ENCODE results near the gene NAGLU. TPM values are rescaled to one million over a fixed set of nuclear protein-coding genes. Genes with fewer than 3 reads are reported as not detected.

NAGLU gene
- total and polyA plus RNA-seq, 2 of the 13 experiments (the other 11 are each of a cell fraction or from before 2014, with no cell fraction given): 28.2 to 40.1 TPM

DNA sequence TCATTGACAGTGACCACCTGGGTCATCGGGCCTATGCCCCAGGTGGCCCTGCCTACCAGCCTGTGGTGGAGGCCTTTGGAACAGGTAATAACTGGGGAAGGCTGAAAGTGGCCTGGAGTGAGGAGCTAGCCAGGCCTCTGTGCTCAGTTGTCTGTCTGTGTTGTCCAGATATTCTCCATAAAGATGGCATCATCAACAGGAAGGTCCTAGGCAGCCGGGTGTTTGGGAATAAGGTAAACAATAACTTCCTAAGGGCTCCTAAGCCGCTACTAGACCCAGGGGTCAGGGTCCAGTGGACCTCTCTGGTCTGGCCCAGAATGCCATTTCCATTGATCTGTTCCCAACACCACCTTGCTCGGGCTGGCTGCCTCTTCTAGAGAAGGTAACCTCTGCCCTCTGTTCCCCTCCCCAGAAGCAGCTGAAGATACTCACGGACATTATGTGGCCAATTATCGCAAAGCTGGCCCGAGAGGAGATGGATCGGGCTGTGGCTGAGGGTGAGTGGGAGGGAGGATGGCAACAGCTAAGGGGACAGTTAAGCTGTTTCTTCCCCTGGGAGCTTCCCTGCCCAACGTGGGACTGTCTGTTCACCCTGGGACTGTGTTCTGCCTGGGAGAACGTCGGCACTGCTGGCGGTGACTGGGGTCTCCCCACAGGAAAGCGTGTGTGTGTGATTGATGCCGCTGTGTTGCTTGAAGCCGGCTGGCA lies 28.9 kb downstream of the NAGLU start (continued):
- TF ChIP-seq KDM6A (CRISPR knock-in tag; IDR thresholded peaks at IDR 0.05; ENCODE audit: low read depth): peak; percentile 73; the same call in 1 of the 2 replicates
- TF ChIP-seq ZNF264 (CRISPR knock-in tag; IDR thresholded peaks at IDR 0.05): peak; percentile 21; the same call in 1 of the 2 replicates
- peak; percentile 30; the same call in 1 of the 2 replicates for TF ChIP-seq THAP9 (CRISPR knock-in tag; IDR thresholded peaks at IDR 0.05; ENCODE audit: borderline replicate concordance)
- no peak for TF ChIP-seq LCORL (IDR thresholded peaks at IDR 0.05)
- peak; percentile 86 for TF ChIP-seq LCORL (CRISPR knock-in tag; IDR thresholded peaks at IDR 0.05)
- peak; percentile 81; the same call in 1 of the 2 replicates for TF ChIP-seq ETV5 (CRISPR knock-in tag; IDR thresholded peaks at IDR 0.05; ENCODE audit: borderline replicate concordance)
- TF ChIP-seq SOX6 (IDR thresholded peaks at IDR 0.05): no peak
- peak; percentile 88 for TF ChIP-seq SOX6 (CRISPR knock-in tag; IDR thresholded peaks at IDR 0.05)
- peak; percentile 93 for TF ChIP-seq SALL1 (CRISPR knock-in tag; IDR thresholded peaks at IDR 0.05)
- peak; percentile 74 for TF ChIP-seq SAP130 (CRISPR knock-in tag; IDR thresholded peaks at IDR 0.05; ENCODE audit: low read depth)
- peak; percentile 86 for TF ChIP-seq RARA (CRISPR knock-in tag; IDR thresholded peaks at IDR 0.05)
- TF ChIP-seq, protein P1, sequence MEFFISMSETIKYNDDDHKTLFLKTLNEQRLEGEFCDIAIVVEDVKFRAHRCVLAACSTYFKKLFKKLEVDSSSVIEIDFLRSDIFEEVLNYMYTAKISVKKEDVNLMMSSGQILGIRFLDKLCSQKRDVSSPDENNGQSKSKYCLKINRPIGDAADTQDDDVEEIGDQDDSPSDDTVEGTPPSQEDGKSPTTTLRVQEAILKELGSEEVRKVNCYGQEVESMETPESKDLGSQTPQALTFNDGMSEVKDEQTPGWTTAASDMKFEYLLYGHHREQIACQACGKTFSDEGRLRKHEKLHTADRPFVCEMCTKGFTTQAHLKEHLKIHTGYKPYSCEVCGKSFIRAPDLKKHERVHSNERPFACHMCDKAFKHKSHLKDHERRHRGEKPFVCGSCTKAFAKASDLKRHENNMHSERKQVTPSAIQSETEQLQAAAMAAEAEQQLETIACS (CRISPR knock-in tag; IDR thresholded peaks at IDR 0.05): peak; percentile 61; the same call in 1 of the 2 replicates
- peak; percentile 60 for TF ChIP-seq TARDBP (CRISPR knock-in tag; IDR thresholded peaks at IDR 0.05)
- 0 out of 2 replicates have a peak, but pooled peaks have one; percentile 74 for TF ChIP-seq ZNF670 (CRISPR knock-in tag; IDR thresholded peaks at IDR 0.05; ENCODE audit: borderline replicate concordance)
- TF ChIP-seq ZFP1 (CRISPR knock-in tag; IDR thresholded peaks at IDR 0.05): peak; percentile 59; the same call in 1 of the 2 replicates
- TF ChIP-seq ZMYM4 (CRISPR knock-in tag; IDR thresholded peaks at IDR 0.05): 0 out of 2 replicates have a peak, but pooled peaks have one; percentile 22
- TF ChIP-seq CEBPG (CRISPR knock-in tag; IDR thresholded peaks at IDR 0.05): peak; percentile 27; the same call in 1 of the 2 replicates
- TF ChIP-seq, protein P2, sequence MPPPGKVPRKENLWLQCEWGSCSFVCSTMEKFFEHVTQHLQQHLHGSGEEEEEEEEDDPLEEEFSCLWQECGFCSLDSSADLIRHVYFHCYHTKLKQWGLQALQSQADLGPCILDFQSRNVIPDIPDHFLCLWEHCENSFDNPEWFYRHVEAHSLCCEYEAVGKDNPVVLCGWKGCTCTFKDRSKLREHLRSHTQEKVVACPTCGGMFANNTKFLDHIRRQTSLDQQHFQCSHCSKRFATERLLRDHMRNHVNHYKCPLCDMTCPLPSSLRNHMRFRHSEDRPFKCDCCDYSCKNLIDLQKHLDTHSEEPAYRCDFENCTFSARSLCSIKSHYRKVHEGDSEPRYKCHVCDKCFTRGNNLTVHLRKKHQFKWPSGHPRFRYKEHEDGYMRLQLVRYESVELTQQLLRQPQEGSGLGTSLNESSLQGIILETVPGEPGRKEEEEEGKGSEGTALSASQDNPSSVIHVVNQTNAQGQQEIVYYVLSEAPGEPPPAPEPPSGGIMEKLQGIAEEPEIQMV (CRISPR knock-in tag; IDR thresholded peaks at IDR 0.05; ENCODE audit: low read depth): no peak; the same call in 1 of the 2 replicates
- TF ChIP-seq ZXDC (CRISPR knock-in tag; IDR thresholded peaks at IDR 0.05): no peak
- TF ChIP-seq ARHGAP35 (CRISPR knock-in tag; IDR thresholded peaks at IDR 0.05; ENCODE audit: borderline replicate concordance): no peak
- TF ChIP-seq ZNF124 (CRISPR knock-in tag; IDR thresholded peaks at IDR 0.05): peak; percentile 74; the same call in 1 of the 2 replicates
- no peak for TF ChIP-seq RNF2 (conservative IDR thresholded peaks at IDR 0.05; ENCODE audit: low read depth)
- TF ChIP-seq ZNF431 (CRISPR knock-in tag; IDR thresholded peaks at IDR 0.05; ENCODE audit: borderline replicate concordance, low read depth): 0 out of 2 replicates have a peak, but pooled peaks have one; percentile 75

Measured in HepG2 (cell line).